Measurements from ENCODE around the gene CBLC.

- TF ChIP-seq OSR1 (CRISPR knock-in tag; IDR thresholded peaks at IDR 0.05) (no peak), ZNF565 (CRISPR knock-in tag; conservative IDR thresholded peaks at IDR 0.05; ENCODE audit: low read depth) (no peak), ZFP30 (CRISPR knock-in tag; IDR thresholded peaks at IDR 0.05) (no peak), GLIS3 (CRISPR knock-in tag; IDR thresholded peaks at IDR 0.05) (no peak)
Measured at GRCh38 chr19:44728178-44728577, 49.5 kb upstream of the CBLC start.
